CD4-positive, alpha-beta T cell (primary cell): ENCODE measurements around the gene CR2. TPM values are rescaled to one million over a fixed set of nuclear protein-coding genes. Genes with fewer than 3 reads are reported as not detected.

Experiments
- ATAC-seq: fragments of 200-7000 bp; cut with Tn5 transposase; one replicate; pipeline ENCODE4 v1.10.0; 2022; ENCODE audit warnings: mild to moderate bottlenecking; ENCODE audit not compliant: poor library complexity
- CTCF ChIA-PET: fragments of 350-600 bp; sonication (Branson Sonifier 250); formaldehyde crosslinking; loops from one replicate; lab custom pipeline; 2021; ENCODE audit warnings: antibody characterized with exemption, inconsistent platforms; lab: Charles Lee
- POLR2A ChIA-PET: fragments of 350-600 bp; sonication (Branson Sonifier 250); formaldehyde crosslinking; loops from one replicate; lab custom pipeline; 2021; ENCODE audit warnings: antibody characterized with exemption, inconsistent platforms; lab: Charles Lee
- DNase-seq, 14 experiments: peaks; one replicate each; pipeline ENCODE4 v3.0.0-alpha.2; 2013 to 2020; ENCODE audit warnings: mixed read lengths in 2 of 14
- H3K27ac ChIP-seq, 2 donors: one replicate each; pipeline versions ENCODE4 v1.5.1 to v1.7.0; 2013; ENCODE audit warnings: low read length in 2 of 2, low read depth in 1 of 2, mild to moderate bottlenecking in 1 of 2
- H3K27me3 ChIP-seq, 2 experiments: 1 replicate in 1 of 2; 2 replicates in 1 of 2; pipeline versions ENCODE4 v1.6.1 to v1.7.0; 2013; ENCODE audit warnings: low read length in 2 of 2, control low read depth in 1 of 2, mild to moderate bottlenecking in 1 of 2, moderate library complexity in 1 of 2; ENCODE audit not compliant: insufficient read depth in 2 of 2, control insufficient read depth in 1 of 2
- H3K36me3 ChIP-seq: one replicate; pipeline ENCODE4 v1.6.1; 2013; ENCODE audit warnings: low read length, control low read depth; ENCODE audit not compliant: insufficient read depth
- H3K4me1 ChIP-seq: one replicate; pipeline ENCODE4 v1.6.1; 2013; ENCODE audit warnings: low read length, control low read depth; ENCODE audit not compliant: insufficient read depth
- H3K4me3 ChIP-seq: one replicate; pipeline ENCODE4 v1.5.1; 2013; ENCODE audit warnings: mild to moderate bottlenecking, low read length, moderate library complexity
- H3K9me3 ChIP-seq, 2 experiments: 1 replicate in 1 of 2; 2 replicates in 1 of 2; pipeline versions ENCODE4 v1.6.1 to v1.7.0; 2013; ENCODE audit warnings: low read length in 2 of 2, mild to moderate bottlenecking in 2 of 2, control low read depth in 1 of 2, moderate library complexity in 1 of 2; ENCODE audit not compliant: control insufficient read depth in 1 of 2, insufficient read depth in 1 of 2
- H3K27ac Mint-ChIP-seq: one replicate; pipeline ENCODE4 v1.8.0; 2020; ENCODE audit warnings: mixed read lengths
- H3K27me3 Mint-ChIP-seq: one replicate; pipeline ENCODE4 v1.8.0; 2021; ENCODE audit warnings: mixed read lengths
- H3K36me3 Mint-ChIP-seq: one replicate; pipeline ENCODE4 v1.8.0; 2021; ENCODE audit warnings: low read depth, mixed read lengths
- H3K4me1 Mint-ChIP-seq: one replicate; pipeline ENCODE4 v1.8.0; 2021; ENCODE audit warnings: low read depth, mixed read lengths
- H3K4me3 Mint-ChIP-seq: one replicate; pipeline ENCODE4 v1.8.0; 2020; ENCODE audit warnings: mild to moderate bottlenecking, mixed read lengths
- H3K9me3 Mint-ChIP-seq: one replicate; pipeline ENCODE4 v1.8.0; 2020; ENCODE audit warnings: mixed read lengths
- intact Hi-C, 2 experiments: fragments of 100-400 bp; cut with DNase I in 1 of 2; cut with micrococcal nuclease in 1 of 2; formaldehyde crosslinking; loops; one replicate each; pipeline versions ENCODE4 v1.15.1 to v1.9.0; 2023 to 2025; cut with DNase I, micrococcal nuclease
- total RNA-seq, 174 experiments: library from RNA in 2 of 174; stranded (reverse) in 2 of 174; gene quantifications; one replicate each; pipeline ENCODE4 v1.2.3 and lab custom pipeline; 2021 to 2026
- TF ChIP-seq, protein P1 (sequence below): fragments of 200-600 bp; IDR thresholded peaks from one replicate; pipeline ENCODE4 v1.8.0; 2022; ENCODE audit warnings: antibody characterized with exemption, mild to moderate bottlenecking

CR2 gene
- total RNA-seq, 2 experiments from 2014 or later, result 1.2 TPM

DNA sequence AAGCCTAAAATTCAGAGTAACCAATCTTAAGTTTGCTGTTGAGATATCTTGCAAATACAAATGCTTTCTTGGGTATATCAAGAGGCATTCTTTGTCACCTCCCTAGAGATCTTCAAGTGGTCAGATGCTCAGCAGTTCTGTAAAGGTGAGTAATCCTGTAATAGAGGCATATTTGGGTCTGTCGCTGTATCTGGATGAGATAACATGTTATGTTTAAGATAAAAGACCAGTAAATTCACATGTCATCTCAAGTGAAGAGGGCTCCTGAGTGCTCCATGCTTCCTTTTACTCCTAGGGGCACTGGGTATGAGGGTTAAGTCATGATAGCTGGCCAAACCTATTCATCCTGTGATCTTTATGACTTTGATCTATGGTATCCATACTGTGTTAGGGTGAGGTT lies 7.5 kb downstream of the CR2 start:
- peaks cover 0 to 3% of the 10 kb centered on the region in 2 experiments for H3K27me3 ChIP-seq
- Mint-ChIP-seq H3K27ac (no peak overlapping the region), H3K36me3 (no peaks in the 10 kb centered on the region), H3K27me3 (peaks cover 7% of the 10 kb centered on the region), H3K4me1 (peaks cover 9% of the 10 kb centered on the region), H3K9me3 (no peaks in the 10 kb centered on the region), H3K4me3 (no peak overlapping the region)
- POLR2A ChIA-PET, result interaction anchor here (0.7 kb wide), 1 partner anchor 9 kb away, joined by 4 read pairs; no protein-coding TSS in a partner anchor
- H3K4me3 ChIP-seq, result no peak overlapping the region
- H3K36me3 ChIP-seq, result no peaks in the 10 kb centered on the region
- CTCF ChIA-PET, result no interaction called here
- TF ChIP-seq, protein P1, sequence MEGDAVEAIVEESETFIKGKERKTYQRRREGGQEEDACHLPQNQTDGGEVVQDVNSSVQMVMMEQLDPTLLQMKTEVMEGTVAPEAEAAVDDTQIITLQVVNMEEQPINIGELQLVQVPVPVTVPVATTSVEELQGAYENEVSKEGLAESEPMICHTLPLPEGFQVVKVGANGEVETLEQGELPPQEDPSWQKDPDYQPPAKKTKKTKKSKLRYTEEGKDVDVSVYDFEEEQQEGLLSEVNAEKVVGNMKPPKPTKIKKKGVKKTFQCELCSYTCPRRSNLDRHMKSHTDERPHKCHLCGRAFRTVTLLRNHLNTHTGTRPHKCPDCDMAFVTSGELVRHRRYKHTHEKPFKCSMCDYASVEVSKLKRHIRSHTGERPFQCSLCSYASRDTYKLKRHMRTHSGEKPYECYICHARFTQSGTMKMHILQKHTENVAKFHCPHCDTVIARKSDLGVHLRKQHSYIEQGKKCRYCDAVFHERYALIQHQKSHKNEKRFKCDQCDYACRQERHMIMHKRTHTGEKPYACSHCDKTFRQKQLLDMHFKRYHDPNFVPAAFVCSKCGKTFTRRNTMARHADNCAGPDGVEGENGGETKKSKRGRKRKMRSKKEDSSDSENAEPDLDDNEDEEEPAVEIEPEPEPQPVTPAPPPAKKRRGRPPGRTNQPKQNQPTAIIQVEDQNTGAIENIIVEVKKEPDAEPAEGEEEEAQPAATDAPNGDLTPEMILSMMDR, result no peak
- no peaks in the 10 kb centered on the region for H3K9me3 ChIP-seq
- H3K4me1 ChIP-seq, result peaks cover 34% of the 10 kb centered on the region
- ATAC-seq (no peak), DNase-seq (no peak)
- no peak overlapping the region for H3K27ac ChIP-seq
- intact Hi-C loops, result no loop called here

DNA sequence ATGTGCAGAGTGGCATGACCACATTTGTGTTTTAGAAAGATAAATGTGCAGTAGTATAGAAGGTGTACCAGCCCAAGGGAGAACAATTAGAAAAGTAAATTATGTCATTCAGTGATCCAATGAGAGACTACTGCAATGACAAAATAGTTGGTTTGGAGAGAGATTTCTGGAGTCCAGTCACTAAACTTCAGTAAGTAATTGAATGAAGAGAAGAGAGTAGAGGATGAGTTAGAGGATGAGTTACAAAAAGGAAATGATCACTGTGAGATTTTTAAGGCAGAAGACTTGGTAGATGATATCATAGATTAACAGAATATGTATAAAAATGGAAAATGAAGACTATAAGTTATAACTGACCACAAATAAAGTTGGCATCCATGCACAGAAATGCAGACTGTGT lies 8.4 kb downstream of the CR2 start:
- Histone ChIP-seq H3K27ac (no peak overlapping the region), H3K9me3 (no peaks in the 10 kb centered on the region), H3K4me3 (no peak overlapping the region), H3K27me3 (peaks cover 0 to under 1% of the 10 kb centered on the region in 2 experiments), H3K36me3 (no peaks in the 10 kb centered on the region), H3K4me1 (peaks cover 34% of the 10 kb centered on the region)
- TF ChIP-seq, protein P1, result no peak
- H3K4me1 Mint-ChIP-seq, result peaks cover 9% of the 10 kb centered on the region
- intact Hi-C loops, result no loop called here
- no peaks in the 10 kb centered on the region for H3K9me3 Mint-ChIP-seq
- ATAC-seq (no peak), DNase-seq (no peak)
- ChIA-PET POLR2A (no interaction called here), CTCF (no interaction called here)
- H3K27ac Mint-ChIP-seq, result no peak overlapping the region
- no peak overlapping the region for H3K4me3 Mint-ChIP-seq
- H3K27me3 Mint-ChIP-seq, result peaks cover 12% of the 10 kb centered on the region
- no peaks in the 10 kb centered on the region for H3K36me3 Mint-ChIP-seq

DNA sequence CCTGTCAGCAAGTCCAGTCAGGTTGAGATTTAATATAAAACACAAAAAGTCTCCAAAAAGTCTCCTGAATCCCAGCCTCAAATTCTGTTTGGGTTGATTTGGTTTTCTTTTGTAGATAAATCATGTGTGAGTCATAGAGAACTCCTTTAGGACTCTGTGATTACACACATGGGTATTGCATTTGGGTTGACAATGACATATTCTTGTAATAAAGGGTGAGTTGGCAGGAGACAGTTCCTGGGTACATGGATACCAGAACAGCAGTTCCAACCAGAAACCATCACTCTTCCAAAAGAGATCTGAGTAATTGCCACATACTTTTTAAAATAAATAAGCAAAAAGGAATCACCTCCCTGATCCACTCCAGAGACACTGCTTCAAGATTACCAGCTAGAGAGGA lies 8.9 kb downstream of the CR2 start:
- Histone ChIP-seq H3K36me3 (no peaks in the 10 kb centered on the region), H3K4me3 (no peak overlapping the region), H3K4me1 (peaks cover 30% of the 10 kb centered on the region), H3K27me3 (no peaks in the 10 kb centered on the region), H3K27ac (no peak overlapping the region), H3K9me3 (no peaks in the 10 kb centered on the region)
- intact Hi-C loops, result no loop called here
- DNase-seq, result no peak
- ChIA-PET POLR2A (interaction anchor here (1.1 to 1.5 kb wide), 2 partner anchors 33 to 180 kb away, joined by 3 to 4 read pairs; partner anchors contain the start of gene CR1), CTCF (no interaction called here)
- ATAC-seq, result no peak
- H3K27me3 Mint-ChIP-seq, result peaks cover 12% of the 10 kb centered on the region
- H3K4me1 Mint-ChIP-seq, result peaks cover 9% of the 10 kb centered on the region
- TF ChIP-seq, protein P1, result no peak
- no peaks in the 10 kb centered on the region for H3K9me3 Mint-ChIP-seq
- no peak overlapping the region for H3K27ac Mint-ChIP-seq
- H3K36me3 Mint-ChIP-seq, result no peaks in the 10 kb centered on the region
- peak overlapping the region; percentile 3 for H3K4me3 Mint-ChIP-seq
